GM04503 (cell line): ENCODE results near the gene KIAA0513.

Experiments
- DNase-seq: peaks from one replicate; pipeline ENCODE4 v3.0.0-alpha.2; 2012; ENCODE audit warnings: low read depth

KIAA0513 gene

DNA sequence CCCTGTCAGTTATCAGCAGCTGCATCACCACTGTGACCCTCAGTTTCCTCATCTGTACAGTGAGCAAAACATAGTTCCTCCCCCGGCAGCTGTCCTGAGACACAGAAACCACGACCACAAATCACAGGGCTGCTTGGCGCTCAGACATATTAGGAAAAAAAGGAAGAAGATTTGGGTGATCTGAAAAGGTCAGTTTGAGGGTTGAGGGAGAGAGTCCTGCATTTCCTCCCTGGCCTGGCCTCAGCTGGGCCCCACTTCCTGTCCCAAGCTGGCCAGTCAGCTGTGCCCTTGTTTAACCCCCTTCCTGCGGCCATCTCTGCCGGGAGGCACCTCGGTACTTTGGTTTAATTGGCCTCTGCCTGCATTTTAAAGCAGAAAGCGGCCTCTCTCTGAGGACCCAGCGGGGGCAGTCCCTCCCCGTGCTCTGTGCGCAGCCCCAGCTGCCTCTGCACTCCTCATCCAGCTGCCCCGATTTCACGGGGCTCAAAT lies 108.7 kb downstream of the KIAA0513 start:
- DNase-seq = no peak

DNA sequence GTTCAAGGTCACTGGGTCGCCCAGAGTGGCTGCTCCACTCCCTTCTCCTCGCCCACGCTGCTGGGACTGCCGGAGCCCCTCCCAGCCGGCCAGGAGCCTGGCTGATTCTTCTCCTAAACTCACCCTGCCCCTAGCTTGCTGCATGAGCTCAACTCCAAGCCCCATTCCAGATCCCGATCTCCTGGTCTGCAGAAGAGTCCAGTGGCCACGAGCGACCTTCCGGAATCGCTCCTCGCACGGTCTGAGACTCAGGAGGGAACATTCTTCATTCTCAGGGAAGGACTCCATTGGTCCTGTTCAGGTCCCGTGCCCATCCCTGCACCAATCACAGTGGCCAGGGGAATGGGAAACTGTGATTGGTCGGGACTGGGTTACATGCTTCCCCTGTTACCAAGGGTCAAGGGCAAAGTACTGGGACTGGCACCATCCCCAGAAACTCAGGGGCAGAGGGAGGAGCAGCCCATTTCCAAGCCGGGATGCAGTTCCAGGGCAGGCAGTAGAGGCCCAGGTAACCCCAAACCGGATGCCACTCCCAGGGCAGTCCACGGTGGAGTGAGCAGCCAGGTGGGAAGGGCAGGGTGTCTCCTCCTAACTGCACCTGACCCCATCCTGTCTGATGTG lies 109.2 kb downstream of the KIAA0513 start:
- DNase-seq = no peak

GRCh38 chr16:85137323-85138072 lies 109.9 kb downstream of the KIAA0513 start:
- peak; percentile 75 for DNase-seq

- DNase-seq = no peak
Measured at GRCh38 chr16:85138073-85138824, 110.7 kb downstream of the KIAA0513 start.

GRCh38 chr16:85138825-85139627 lies 111.4 kb downstream of the KIAA0513 start:
- no peak for DNase-seq

DNA sequence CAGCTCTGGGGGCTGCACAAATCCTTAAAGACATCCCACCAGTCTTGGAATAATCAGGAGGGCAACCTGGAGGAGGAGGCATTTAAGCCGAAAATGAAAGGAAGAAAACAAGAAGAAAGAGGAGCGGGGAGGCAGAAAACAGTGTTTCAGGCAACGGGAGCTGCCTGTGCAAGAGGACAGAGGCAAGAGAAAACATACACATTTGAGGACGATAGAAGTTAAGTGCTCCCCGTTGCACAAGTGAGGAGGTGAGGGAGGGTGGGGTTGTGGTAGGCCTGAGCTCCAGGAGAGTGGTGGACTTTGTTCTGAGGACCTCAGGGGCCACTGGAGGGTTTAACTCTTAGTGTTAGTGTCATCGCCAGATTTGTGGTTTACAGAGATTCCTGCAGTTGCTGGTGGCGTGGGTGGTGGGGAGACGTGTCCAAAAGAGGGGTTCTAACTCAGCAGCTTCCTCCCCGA lies 112.3 kb downstream of the KIAA0513 start:
- no peak for DNase-seq

DNA sequence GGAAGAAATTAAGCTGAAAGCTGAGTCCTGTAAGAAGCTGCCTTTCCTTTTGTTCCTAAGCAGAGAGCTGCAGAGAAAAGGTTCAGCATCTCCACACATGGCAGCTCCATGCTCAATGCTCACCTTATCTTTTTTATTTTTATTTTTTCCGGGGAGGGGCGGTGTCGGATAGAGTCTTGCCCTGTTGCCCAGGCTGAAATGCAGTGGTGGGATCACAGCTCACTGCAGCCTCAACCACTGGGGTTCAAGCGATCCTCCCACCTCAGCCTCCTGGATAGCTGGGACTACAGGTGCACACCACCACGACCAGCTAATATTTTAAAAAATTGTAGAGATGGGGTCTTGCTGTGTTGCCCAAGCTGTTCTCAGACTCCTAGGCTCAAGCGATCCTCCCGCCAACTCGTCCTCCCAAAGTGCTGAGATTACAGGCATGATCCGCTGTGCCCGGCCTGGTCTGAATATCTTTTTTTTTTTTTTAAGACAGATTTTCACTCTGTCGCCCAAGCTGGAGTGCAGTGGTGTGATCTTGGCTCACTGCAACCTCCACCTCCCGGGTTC lies 112.9 kb downstream of the KIAA0513 start:
- DNase-seq = no peak

- DNase-seq = no peak
Measured at GRCh38 chr16:85141491-85142128, 114.0 kb downstream of the KIAA0513 start.

- no peak for DNase-seq
Measured at GRCh38 chr16:85142129-85142513, 114.5 kb downstream of the KIAA0513 start.

- DNase-seq = no peak
Measured at GRCh38 chr16:85142771-85143211, 115.2 kb downstream of the KIAA0513 start.
